GM23338 (cell line): ENCODE measurements around the gene LRRC47. TPM values are rescaled to one million over a fixed set of nuclear protein-coding genes. Genes with fewer than 3 reads are reported as not detected.
A peak's percentile ranks its signal among the peaks of the same experiment; 100 is the strongest.

ENCODE experiments used
- ATAC-seq: fragments of 200-7000 bp; cut with Tn5 transposase; 3 replicates; pipeline ENCODE4 v1.9.1; 2020
- DNase-seq: peaks from one replicate; pipeline ENCODE4 v3.0.0-alpha.2; 2015; ENCODE audit warnings: low spot score
- H2AFZ ChIP-seq: fragments of 200-600 bp; sonication (generic); 2 replicates; pipeline ENCODE4 v1.8.0; 2016; ENCODE audit warnings: antibody characterized with exemption, mild to moderate bottlenecking, moderate library complexity
- H3F3A ChIP-seq: fragments of 200-600 bp; sonication (generic); replicated peaks from 2 replicates; pipeline ENCODE4 v1.8.0; 2017; ENCODE audit warnings: antibody characterized with exemption, mixed run types, low read depth
- H3K27ac ChIP-seq: fragments of 200-600 bp; sonication (generic); 2 replicates; pipeline ENCODE4 v1.6.1; 2016; ENCODE audit warnings: low read depth
- H3K27me3 ChIP-seq: fragments of 200-600 bp; sonication (generic); 2 replicates; pipeline ENCODE4 v1.8.0; 2016; ENCODE audit warnings: mild to moderate bottlenecking, mixed run types, moderate library complexity; ENCODE audit not compliant: insufficient read depth
- H3K36me3 ChIP-seq: fragments of 200-600 bp; sonication (generic); 2 replicates; pipeline ENCODE4 v1.8.0; 2016; ENCODE audit warnings: mild to moderate bottlenecking; ENCODE audit not compliant: insufficient read depth
- H3K4me1 ChIP-seq: fragments of 200-600 bp; sonication (generic); 2 replicates; pipeline ENCODE4 v1.8.0; 2016; ENCODE audit warnings: mild to moderate bottlenecking, moderate library complexity; ENCODE audit not compliant: insufficient read depth
- H3K4me2 ChIP-seq: fragments of 200-600 bp; sonication (generic); 2 replicates; pipeline ENCODE4 v1.7.1; 2017; ENCODE audit warnings: mixed run types
- H3K4me3 ChIP-seq: fragments of 200-600 bp; sonication (generic); 2 replicates; pipeline ENCODE4 v1.6.1; 2016; ENCODE audit warnings: mixed run types
- H3K79me2 ChIP-seq: fragments of 200-600 bp; sonication (generic); replicated peaks from 2 replicates; pipeline ENCODE4 v1.8.0; 2017; ENCODE audit warnings: mild to moderate bottlenecking; ENCODE audit not compliant: insufficient read depth
- H3K9me2 ChIP-seq: fragments of 200-600 bp; sonication (generic); 2 replicates; pipeline ENCODE4 v1.8.0; 2017; ENCODE audit not compliant: insufficient read depth
- H4K20me1 ChIP-seq: fragments of 200-600 bp; sonication (generic); replicated peaks from 2 replicates; pipeline ENCODE4 v1.8.0; 2017; ENCODE audit warnings: mild to moderate bottlenecking; ENCODE audit not compliant: insufficient read depth
- H3K27ac Mint-ChIP-seq: 2 replicates; pipeline ENCODE4 v1.8.0; 2020; ENCODE audit warnings: inconsistent platforms, mild to moderate bottlenecking, moderate library complexity, mixed read lengths
- H3K27me3 Mint-ChIP-seq: 3 replicates; pipeline ENCODE4 v1.8.0; 2022; ENCODE audit warnings: low read depth, mild to moderate bottlenecking, moderate library complexity, mixed read lengths, inconsistent platforms; ENCODE audit not compliant: insufficient read depth, poor library complexity
- H3K36me3 Mint-ChIP-seq: 3 replicates; pipeline ENCODE4 v1.8.0; 2021; ENCODE audit warnings: low read depth, mild to moderate bottlenecking, inconsistent platforms, moderate library complexity, mixed read lengths
- H3K4me1 Mint-ChIP-seq: 3 replicates; pipeline ENCODE4 v1.8.0; 2020; ENCODE audit warnings: mild to moderate bottlenecking, inconsistent platforms, mixed read lengths
- H3K4me3 Mint-ChIP-seq: 3 replicates; pipeline ENCODE4 v1.8.0; 2021; ENCODE audit warnings: moderate library complexity, mild to moderate bottlenecking, inconsistent platforms, mixed read lengths
- H3K9me3 Mint-ChIP-seq: 3 replicates; pipeline ENCODE4 v1.8.0; 2020; ENCODE audit warnings: moderate library complexity, mild to moderate bottlenecking, inconsistent platforms, mixed read lengths
- CREB1 ChIP-seq: fragments of 250-450 bp; sonication (Bioruptor Pico); IDR thresholded peaks from 2 replicates; pipeline ENCODE4 v1.5.0; 2020; ENCODE audit warnings: low read depth, mild to moderate bottlenecking, moderate library complexity
- CTCF ChIP-seq, 2 experiments: fragments of 200-600 bp in 1 of 2; sonication (generic) in 1 of 2; conservative IDR thresholded peaks; 2 replicates each; pipeline versions ENCODE4 v1.5.1 to v1.6.1; 2016 to 2017; ENCODE audit warnings: antibody characterized with exemption in 2 of 2, low read depth in 2 of 2, mild to moderate bottlenecking in 2 of 2, moderate library complexity in 1 of 2
- ETS1 ChIP-seq: IDR thresholded peaks from 2 replicates; pipeline ENCODE4 v1.6.1; 2016; ENCODE audit warnings: antibody characterized with exemption
- EZH2 ChIP-seq: fragments of 200-600 bp; sonication (generic); IDR thresholded peaks from one replicate; pipeline ENCODE4 v1.8.0; 2017; ENCODE audit warnings: antibody characterized with exemption, mild to moderate bottlenecking, low read depth; ENCODE audit not compliant: unreplicated experiment
- EZH2phosphoT487 ChIP-seq: fragments of 200-600 bp; sonication (generic); IDR thresholded peaks from one replicate; pipeline ENCODE4 v1.8.1; 2018; ENCODE audit warnings: antibody characterized with exemption; ENCODE audit not compliant: unreplicated experiment
- JUNB ChIP-seq: IDR thresholded peaks from one replicate; pipeline ENCODE4 v1.6.1; 2016; ENCODE audit warnings: antibody characterized with exemption; ENCODE audit not compliant: unreplicated experiment
- NANOG ChIP-seq: IDR thresholded peaks from 2 replicates; pipeline ENCODE4 v1.6.1; 2016; ENCODE audit warnings: antibody characterized with exemption, borderline replicate concordance
- POLR2AphosphoS5 ChIP-seq: IDR thresholded peaks from 2 replicates; pipeline ENCODE4 v1.6.1; 2016; ENCODE audit warnings: antibody characterized with exemption, low read depth
- REST ChIP-seq: IDR thresholded peaks from one replicate; pipeline ENCODE4 v1.6.1; 2018; ENCODE audit warnings: antibody characterized with exemption; ENCODE audit not compliant: unreplicated experiment
- STAT1 ChIP-seq: IDR thresholded peaks from one replicate; pipeline ENCODE4 v1.6.1; 2016; ENCODE audit warnings: antibody characterized with exemption; ENCODE audit not compliant: unreplicated experiment
- ZNF114 ChIP-seq: fragments of 250-450 bp; sonication (Bioruptor Pico); IDR thresholded peaks from 2 replicates; pipeline ENCODE4 v1.5.0; 2020; ENCODE audit warnings: mild to moderate bottlenecking, moderate library complexity
- ZNF331 ChIP-seq: fragments of 250-450 bp; sonication (Bioruptor Pico); IDR thresholded peaks from 2 replicates; pipeline ENCODE4 v1.5.0; 2020; ENCODE audit warnings: low read depth, mild to moderate bottlenecking, moderate library complexity
- ZNF462 ChIP-seq: fragments of 250-450 bp; sonication (Bioruptor Pico); IDR thresholded peaks from 2 replicates; pipeline ENCODE4 v1.5.0; 2020; ENCODE audit warnings: mild to moderate bottlenecking, moderate library complexity
- polyA plus RNA-seq: library from polyadenylated mRNA; unstranded; fragments of >200 nt; fragmentation: Nextera tagmentation; extraction: Ambion mirVana; gene quantifications from 2 replicates; pipeline ENCODE4 v1.2.1, GENCODE V29; 2016
- total RNA-seq: library from RNA; depleted of rRNA; stranded (reverse); fragments of >200 nt; shearing (Covaris generic); gene quantifications from 2 replicates; pipeline ENCODE4 v1.2.3, GENCODE V29; 2014

The LRRC47 gene
- total and polyA plus RNA-seq, 2 experiments from 2014 or later, result 15.8 to 76.8 TPM

- H3K4me1 Mint-ChIP-seq, result peaks cover 1% of the 10 kb centered on the region; the same call in 1 of the 3 replicates
- H3K27ac Mint-ChIP-seq, result no peak overlapping the region
- Histone ChIP-seq H3K79me2 (no peaks in the 10 kb centered on the region), H3K9me2 (no peaks in the 10 kb centered on the region), H3F3A (no peaks in the 10 kb centered on the region), H3K4me3 (no peak overlapping the region), H3K4me1 (no peaks in the 10 kb centered on the region), H3K27ac (no peak overlapping the region), H2AFZ (peak overlapping the region; percentile 47; the same call in 1 of the 2 replicates), H3K4me2 (no peak overlapping the region), H3K27me3 (no peaks in the 10 kb centered on the region), H4K20me1 (no peaks in the 10 kb centered on the region), H3K36me3 (no peaks in the 10 kb centered on the region)
- no peak for ATAC-seq
- DNase-seq, result no peak
- peaks cover 8% of the 10 kb centered on the region for H3K27me3 Mint-ChIP-seq
- no peak overlapping the region for H3K4me3 Mint-ChIP-seq
- TF ChIP-seq REST, result no peak
- no peak for TF ChIP-seq NANOG
- TF ChIP-seq ZNF114 (CRISPR knock-in tag), result no peak
- no peak for TF ChIP-seq CREB1
- TF ChIP-seq STAT1, result no peak
- no peak for TF ChIP-seq EZH2
- no peak for TF ChIP-seq ZNF462 (CRISPR knock-in tag)
- no peak for TF ChIP-seq POLR2AphosphoS5
- no peak for TF ChIP-seq JUNB
- no peak for TF ChIP-seq EZH2phosphoT487
- TF ChIP-seq ZNF331 (CRISPR knock-in tag), result no peak
- TF ChIP-seq CTCF (conservative IDR thresholded peaks at IDR 0.05; ENCODE audit: low read depth in 2 of 2), result no peak
- no peak for TF ChIP-seq ETS1
- H3K36me3 Mint-ChIP-seq, result no peaks in the 10 kb centered on the region
- H3K9me3 Mint-ChIP-seq, result no peaks in the 10 kb centered on the region
These were observed 39.9 kb downstream of the LRRC47 start for GRCh38 chr1:3756394-3756793.
